GM19395 (cell line): ENCODE measurements around the gene SLC22A23.

ENCODE experiments used
- ATAC-seq: cut with Tn5 transposase; IDR thresholded peaks from one replicate; pipeline ENCODE4 v1.9.1; 2021; ENCODE audit warnings: mild to moderate bottlenecking, moderate library complexity; ENCODE audit not compliant: unreplicated experiment

Gene SLC22A23

DNA sequence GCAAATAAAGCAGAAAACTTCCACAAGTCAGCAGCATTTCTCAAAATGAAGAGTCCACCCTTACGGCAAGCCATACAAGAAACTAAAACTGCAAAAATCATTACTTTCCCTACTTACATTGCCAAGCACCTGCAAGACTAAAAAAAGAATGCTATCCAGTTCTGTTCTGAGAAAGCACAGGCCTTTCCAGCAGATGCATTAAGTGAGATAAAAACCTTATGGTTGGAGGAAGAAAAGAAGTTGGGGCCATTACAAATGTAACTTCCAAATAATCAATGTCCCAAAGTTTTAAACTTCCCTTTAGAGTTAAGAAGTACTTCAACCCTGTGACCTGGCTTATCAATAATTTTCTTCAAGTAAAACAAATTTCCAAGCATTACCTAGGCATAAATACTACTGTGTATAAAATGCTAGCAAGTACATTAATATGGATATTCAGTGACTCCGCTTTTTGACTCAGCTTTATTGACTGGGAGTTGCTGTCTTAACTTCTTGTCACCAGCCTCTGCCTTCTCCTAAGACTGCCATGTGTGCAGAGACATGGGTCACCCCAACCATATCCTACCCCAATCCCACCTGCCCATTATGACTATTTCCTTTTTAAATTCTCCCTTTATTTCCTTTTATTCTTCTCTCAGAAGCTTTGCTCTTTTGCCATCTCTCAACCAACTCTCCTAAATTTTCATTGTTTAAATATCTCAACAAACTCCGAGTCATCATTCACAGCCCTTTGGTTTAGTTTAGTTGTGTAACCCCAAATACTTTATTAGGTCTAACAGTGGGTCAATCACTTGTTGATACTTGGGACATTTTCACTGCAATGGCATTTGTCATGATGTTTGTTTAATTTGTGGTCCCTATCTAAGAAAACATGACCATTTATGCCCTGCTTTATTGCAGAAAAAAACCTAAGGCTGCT is 49.7 kb downstream of the SLC22A23 start:
- no peak for ATAC-seq

DNA sequence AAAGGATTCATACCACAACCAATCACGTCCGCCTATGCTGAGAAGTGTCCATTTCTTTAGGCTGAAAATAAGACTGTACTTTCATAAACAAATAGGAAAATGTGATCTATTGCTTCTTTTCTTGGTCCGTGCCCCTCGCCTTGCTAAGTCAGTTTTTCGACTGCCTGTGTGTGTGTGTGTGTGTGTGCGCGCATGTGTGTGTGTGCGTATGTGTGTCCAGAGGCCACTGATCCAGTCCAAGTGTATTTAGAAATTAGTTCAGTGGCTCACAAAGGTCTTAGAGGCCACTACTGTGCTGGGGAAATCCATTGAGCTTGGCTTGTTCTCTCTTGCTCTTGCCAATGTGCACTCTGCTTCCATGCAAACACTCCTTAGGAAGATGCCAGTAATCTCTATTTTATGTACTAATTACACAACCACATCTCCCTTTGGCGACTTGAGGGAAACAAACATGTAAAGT is 50.5 kb downstream of the SLC22A23 start:
- ATAC-seq: no peak

GRCh38 chr6:3405679-3406078 is 51.2 kb downstream of the SLC22A23 start:
- no peak for ATAC-seq

- no peak for ATAC-seq
Observed at GRCh38 chr6:3405182-3405518, 51.7 kb downstream of the SLC22A23 start.

- no peak for ATAC-seq
Observed at GRCh38 chr6:3403238-3404173, 53.3 kb downstream of the SLC22A23 start.

DNA sequence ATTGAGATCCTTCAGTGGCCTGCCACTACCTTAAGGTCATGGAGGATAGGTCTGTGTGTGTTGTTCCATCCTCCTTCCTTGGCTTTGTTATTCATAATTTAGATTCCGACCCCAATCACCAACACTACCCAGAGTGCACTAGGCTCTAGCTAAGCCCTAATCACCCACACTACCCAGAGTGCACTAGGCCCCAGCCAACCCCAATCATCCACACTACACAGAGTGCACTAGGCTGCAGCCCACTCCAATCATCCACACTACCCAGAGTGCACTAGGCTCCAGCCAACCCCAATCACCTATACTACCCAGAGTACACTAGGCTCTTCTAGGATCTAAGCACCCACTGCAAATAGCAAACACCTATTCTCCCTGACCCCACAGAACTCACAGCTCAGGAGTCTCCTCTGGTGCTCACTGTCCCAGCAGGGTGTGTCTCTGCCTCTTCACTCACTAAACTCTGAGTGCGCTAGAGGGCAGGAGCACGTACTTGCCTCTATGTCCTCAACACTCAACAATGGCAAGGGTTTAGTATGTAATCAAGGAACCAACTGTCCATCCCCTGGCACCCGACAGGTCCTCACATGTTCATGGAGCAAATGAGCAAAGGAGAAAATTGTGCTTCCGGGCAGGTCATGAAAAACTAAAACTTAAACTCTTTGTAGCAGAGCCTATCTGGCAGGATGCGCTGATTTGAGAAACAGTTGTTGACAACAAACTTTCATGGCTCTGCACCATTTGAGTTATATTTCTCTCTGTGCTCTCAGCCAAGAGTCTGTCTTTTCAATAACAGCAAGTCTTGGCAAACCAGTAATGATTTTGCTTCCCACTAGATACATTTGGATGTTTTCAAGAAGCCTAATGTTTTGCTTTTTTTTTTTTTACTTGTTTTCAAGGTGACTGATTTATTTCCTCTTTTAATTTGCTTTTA is 54.3 kb downstream of the SLC22A23 start:
- ATAC-seq: no peak

DNA sequence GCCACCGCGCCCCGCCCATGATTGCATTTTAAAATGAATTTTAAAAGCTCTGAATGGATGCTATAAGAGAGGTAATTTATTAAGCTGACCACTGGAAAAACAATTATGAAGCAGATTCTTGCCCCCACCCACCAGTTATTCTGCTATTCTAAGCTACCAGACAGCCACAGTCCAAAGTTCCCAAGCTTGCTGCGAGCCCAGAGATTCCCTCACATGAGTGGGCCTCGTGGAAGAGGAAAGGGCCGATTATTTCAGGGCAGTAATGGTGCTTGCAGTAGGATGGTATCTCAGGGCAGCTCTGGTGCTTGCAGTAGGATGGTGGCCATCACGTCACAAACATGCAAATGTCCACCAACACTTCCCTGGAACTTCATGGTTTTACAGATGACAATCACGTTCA is 56.7 kb downstream of the SLC22A23 start:
- ATAC-seq: no peak

DNA sequence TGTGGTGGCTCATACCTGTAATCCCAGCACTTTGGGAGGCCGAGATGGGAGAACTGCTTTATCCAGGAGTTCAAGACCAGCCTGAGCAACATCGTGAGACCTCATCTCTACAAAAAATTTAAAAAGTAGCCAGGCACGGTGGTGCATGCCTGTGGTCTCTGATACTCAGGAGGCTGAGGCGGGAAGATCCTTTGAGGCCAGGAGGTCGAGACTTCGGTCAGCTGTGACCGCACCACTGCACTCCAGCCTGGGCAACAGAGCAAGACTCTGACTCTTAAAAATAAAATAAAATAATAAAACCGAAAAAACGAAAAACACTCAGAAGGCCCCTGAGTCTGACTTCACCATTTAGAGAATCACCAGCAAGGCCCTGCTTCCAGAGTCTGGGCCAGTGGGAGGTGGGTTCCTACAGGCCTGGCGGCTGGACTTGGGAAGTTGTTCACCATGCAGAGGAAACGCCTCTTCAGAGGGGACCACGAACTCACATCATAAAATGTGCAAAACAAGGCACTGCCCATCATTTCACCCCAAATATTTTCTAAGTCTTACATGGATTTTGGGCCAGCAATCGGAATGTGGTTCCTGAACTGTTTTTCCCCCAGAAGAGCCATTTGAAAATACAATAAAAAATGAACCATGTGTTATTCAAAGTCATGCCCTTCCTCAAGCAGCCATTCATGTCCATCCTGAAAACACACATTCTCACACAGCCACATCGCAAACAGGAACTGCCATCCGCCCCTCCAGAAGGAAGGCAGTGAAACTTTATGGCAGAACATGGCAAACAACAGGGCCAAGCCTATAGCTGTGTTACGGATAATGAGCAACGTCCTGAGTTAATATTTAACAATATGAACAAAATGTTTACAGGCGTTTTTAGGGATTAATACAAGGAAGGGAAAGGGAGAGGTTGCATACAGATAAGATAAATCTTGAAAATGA is 57.8 kb downstream of the SLC22A23 start:
- no peak for ATAC-seq

DNA sequence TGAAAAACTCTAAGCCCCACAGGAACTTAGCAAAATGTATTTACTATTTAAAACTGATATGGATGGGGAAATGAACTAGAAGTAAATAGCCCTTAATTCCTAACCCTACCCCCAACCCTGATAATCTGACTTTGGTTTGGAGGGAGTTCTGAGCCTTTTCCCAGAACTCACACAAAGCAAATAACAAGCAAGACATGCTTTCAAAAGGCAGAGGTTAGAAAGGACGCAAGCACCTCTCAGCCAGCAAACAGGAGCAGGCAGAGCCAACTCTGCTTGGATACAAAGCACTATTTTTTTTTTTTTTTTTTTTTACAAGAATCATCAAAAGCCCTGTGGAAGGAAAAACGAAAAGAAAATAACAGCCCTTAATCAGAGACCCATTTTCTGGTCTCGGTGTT is 58.7 kb downstream of the SLC22A23 start:
- no peak for ATAC-seq

DNA sequence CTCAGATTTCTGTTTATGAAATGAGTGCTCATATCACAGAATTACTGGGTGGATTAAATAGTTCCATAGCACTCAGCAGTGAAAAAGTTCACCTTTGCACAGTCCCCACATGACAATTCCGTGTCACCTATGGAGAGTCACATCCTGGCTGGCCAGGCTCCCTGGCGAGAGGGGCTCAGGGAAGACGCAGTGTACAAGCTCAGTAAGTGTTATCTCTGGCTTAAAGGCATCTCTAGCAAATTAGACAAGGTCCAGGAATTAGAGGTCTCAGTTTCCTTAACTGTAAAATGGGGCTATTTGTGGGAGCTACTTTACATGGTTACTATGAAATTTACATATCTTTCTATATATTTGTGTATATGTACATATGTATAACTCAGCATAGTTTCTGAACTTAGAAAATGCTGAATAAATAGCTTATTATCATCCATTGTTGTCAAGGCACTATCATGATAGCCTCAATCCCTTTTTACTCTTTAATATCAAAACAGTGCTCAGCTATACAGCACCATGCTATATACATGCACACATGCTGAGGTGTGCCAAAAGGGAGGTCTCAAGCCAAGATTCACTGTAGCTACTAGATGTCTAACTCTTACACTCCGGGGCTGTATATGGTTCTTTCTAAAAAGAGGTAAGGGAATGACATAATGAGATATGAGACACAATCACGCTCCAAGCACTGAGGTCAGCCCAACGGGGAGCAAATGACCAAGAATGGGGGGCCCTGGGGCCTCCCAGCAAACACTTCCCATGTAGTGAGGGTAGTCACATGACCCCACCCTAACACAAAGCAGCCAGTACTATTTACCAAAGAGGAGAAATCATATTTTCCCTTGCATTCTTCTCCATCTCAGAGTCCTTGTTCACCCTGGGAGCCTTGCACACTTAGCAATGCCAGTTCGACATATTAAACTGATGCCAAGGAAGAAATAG is 59.4 kb downstream of the SLC22A23 start:
- no peak for ATAC-seq

DNA sequence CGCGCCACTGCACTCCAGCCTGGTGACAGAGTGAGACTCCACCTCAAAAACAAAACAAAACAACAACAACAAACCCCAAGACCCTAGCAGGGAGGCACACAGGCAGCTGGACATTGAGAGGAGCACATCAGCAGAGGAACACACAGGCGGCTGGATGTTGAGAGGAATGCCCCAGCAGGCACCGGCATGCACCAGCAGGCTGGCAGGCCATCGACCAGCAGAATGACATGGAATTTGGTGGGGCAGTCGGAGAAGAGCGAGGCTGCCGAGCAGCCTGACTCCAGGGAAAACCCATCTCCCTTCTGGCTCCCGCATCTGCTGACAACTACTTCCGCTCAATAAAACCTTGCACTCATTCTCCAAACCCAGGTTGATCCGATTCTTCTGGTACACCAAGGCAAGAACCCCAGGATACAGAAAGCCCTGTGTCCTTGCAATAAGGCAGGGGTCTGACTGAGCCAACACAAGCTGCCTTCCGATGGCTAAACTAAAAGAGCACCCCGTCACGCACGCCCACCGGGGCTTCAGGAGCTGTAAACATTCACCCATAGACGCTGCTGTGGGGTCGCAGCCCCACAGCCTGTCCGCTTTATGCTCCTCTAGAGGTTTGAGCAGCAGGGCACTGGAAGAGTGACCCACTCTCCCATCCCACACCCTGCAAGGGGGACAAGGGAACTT is 60.2 kb downstream of the SLC22A23 start:
- ATAC-seq: no peak

DNA sequence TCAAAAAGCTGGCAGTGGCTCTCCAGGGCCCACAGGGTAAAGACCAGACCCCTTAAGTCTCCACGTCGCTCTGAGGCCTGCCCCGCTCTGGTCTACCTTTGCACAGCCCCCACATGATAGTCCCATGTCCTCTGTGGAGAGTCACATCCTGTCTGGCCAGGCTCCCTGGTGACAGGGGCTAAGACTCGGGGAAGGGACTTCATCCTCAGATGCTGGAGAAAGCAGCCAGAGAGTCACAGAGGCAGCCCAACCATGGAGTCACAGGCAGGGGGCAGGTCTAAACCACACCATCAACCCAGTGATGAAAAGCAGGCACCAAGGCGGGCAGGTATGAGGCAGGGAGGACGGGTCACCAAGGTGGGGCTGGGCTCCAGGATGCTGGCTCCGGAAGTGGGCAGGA is 62.2 kb downstream of the SLC22A23 start:
- no peak for ATAC-seq

DNA sequence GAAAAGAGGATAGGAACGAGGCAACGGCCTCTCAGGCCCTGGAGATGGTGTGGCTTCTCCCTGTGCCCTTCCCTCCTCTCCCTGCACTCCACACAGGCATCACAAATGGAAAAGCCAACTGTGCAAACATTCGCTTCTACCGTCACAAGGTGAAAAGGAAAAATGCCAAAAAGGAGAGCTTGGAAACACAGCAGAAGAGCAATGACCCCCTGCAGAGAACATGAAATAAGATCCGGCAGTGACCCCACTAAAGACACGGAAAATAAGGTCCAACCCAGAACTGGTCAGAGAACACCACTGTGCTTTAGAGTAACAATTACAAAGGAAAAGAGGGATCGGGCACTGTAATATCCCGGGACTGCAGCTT is 63.0 kb downstream of the SLC22A23 start:
- ATAC-seq: no peak

GRCh38 chr6:3392930-3393835 is 63.7 kb downstream of the SLC22A23 start:
- ATAC-seq: no peak

GRCh38 chr6:3391902-3392458 is 64.9 kb downstream of the SLC22A23 start:
- no peak for ATAC-seq

DNA sequence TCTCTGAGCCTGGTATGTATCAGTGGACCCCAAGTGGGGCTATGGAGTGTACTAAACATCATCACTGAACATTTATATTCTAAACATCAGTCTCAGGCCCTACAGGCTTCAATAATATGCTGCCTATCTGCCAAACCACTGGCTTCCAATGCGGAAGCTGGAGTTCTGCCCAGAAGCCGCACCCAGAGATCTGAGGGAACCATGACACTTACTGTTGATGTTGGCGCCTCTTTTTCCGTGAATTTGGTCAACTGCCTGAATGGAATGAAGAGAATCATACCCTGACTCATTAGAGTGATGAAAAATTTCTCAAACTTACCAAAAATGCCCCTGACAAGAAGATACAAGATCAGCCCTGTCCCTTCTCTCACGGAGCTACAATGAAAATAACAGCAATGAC is 66.2 kb downstream of the SLC22A23 start:
- no peak for ATAC-seq
